Natural killer cell (primary cell): ENCODE measurements around the gene CTF1. TPM values are rescaled to one million over a fixed set of nuclear protein-coding genes. Genes with fewer than 3 reads are reported as not detected.

Experiments
- ATAC-seq, 3 donors: fragments of 150-1000 bp in 2 of 3; fragments of 200-7000 bp in 1 of 3; cut with Tn5 transposase; 1 replicate in 1 of 3; 2 replicates in 2 of 3; pipeline ENCODE4 v1.10.0; 2021; ENCODE audit warnings: mild to moderate bottlenecking in 2 of 3, moderate library complexity in 2 of 3
- DNase-seq, 2 donors: peaks; one replicate each; pipeline versions ENCODE4 v3.0.0 to v3.0.0-alpha.2; 2013 to 2021; ENCODE audit warnings: mixed read lengths in 1 of 2
- H3K27ac ChIP-seq: one replicate; pipeline ENCODE4 v1.5.1; 2013; ENCODE audit warnings: mild to moderate bottlenecking, low read length
- H3K27me3 ChIP-seq: one replicate; pipeline ENCODE4 v1.6.1; 2013; ENCODE audit warnings: low read length; ENCODE audit not compliant: control insufficient read depth, insufficient read depth
- H3K36me3 ChIP-seq: one replicate; pipeline ENCODE4 v1.6.1; 2013; ENCODE audit warnings: low read length; ENCODE audit not compliant: control insufficient read depth, insufficient read depth
- H3K4me1 ChIP-seq: one replicate; pipeline ENCODE4 v1.6.1; 2013; ENCODE audit warnings: low read length; ENCODE audit not compliant: control insufficient read depth, insufficient read depth
- H3K4me3 ChIP-seq: one replicate; pipeline ENCODE4 v1.5.1; 2013; ENCODE audit warnings: low read length
- H3K9me3 ChIP-seq: one replicate; pipeline ENCODE4 v1.6.1; 2013; ENCODE audit warnings: low read length; ENCODE audit not compliant: control insufficient read depth, insufficient read depth
- H3K27ac Mint-ChIP-seq, 2 donors: one replicate each; pipeline ENCODE4 v1.8.0; 2022; ENCODE audit warnings: mild to moderate bottlenecking in 2 of 2, mixed read lengths in 2 of 2, moderate library complexity in 1 of 2
- H3K27me3 Mint-ChIP-seq, 2 donors: one replicate each; pipeline ENCODE4 v1.8.0; 2022; ENCODE audit warnings: low read depth in 2 of 2, mixed read lengths in 2 of 2
- H3K36me3 Mint-ChIP-seq: one replicate; pipeline ENCODE4 v1.8.0; 2022; ENCODE audit warnings: mixed read lengths
- H3K4me1 Mint-ChIP-seq, 2 donors: one replicate each; pipeline ENCODE4 v1.8.0; 2022; ENCODE audit warnings: mixed read lengths in 2 of 2
- H3K4me3 Mint-ChIP-seq: one replicate; pipeline ENCODE4 v1.8.0; 2022; ENCODE audit warnings: mild to moderate bottlenecking, moderate library complexity, mixed read lengths
- H3K9me3 Mint-ChIP-seq, 2 donors: one replicate each; pipeline ENCODE4 v1.8.0; 2022; ENCODE audit warnings: mixed read lengths in 2 of 2
- CTCF ChIP-seq: fragments of 200-600 bp; IDR thresholded peaks from one replicate; pipeline ENCODE4 v1.8.0; 2022; ENCODE audit warnings: antibody characterized with exemption
- WGBS: methylation state at CpG from one replicate; pipeline ENCODE4 v1.1.7; 2013; ENCODE audit warnings: missing lambda C conversion rate; ENCODE audit not compliant: insufficient coverage; 5-methylcytosine and 5-hydroxymethylcytosine counted together
- intact Hi-C: fragments of 100-400 bp; cut with micrococcal nuclease; formaldehyde crosslinking; loops from one replicate; pipeline ENCODE4 v1.14.2; 2022
- total RNA-seq, 4 donors: library from RNA; stranded (reverse); fragments of 120-200 nt in 1 of 4; gene quantifications; one replicate each; pipeline versions ENCODE4 v1.2.3 to v1.2.4, GENCODE V29; 2013 to 2022

Gene CTF1
- total RNA-seq, 3 donors from 2014 or later (not counting 1 experiment from before 2014, with no cell fraction given), result 0.45 to 0.60 (median 0.47) TPM

GRCh38 chr16:30866031-30866430, 30.4 kb upstream of the CTF1 start:
- H3K36me3 ChIP-seq, result no peaks in the 10 kb centered on the region
- H3K4me3 Mint-ChIP-seq, result no peak overlapping the region
- H3K27me3 Mint-ChIP-seq, result no peaks in the 10 kb centered on the region
- intact Hi-C loops, result no loop called here
- H3K4me1 Mint-ChIP-seq, result no peaks in the 10 kb centered on the region
- no peaks in the 10 kb centered on the region for H3K9me3 ChIP-seq
- H3K4me1 ChIP-seq, result no peaks in the 10 kb centered on the region
- H3K27ac ChIP-seq, result no peak overlapping the region
- no peaks in the 10 kb centered on the region for H3K27me3 ChIP-seq
- no peaks in the 10 kb centered on the region for H3K9me3 Mint-ChIP-seq
- DNase-seq (no peak), ATAC-seq (no peak)
- TF ChIP-seq CTCF, result no peak
- no peak overlapping the region for H3K4me3 ChIP-seq
- 71% methylated on average over 6 of the region's 6 CpGs for WGBS
- no peak overlapping the region for H3K27ac Mint-ChIP-seq
- H3K36me3 Mint-ChIP-seq, result no peaks in the 10 kb centered on the region

DNA sequence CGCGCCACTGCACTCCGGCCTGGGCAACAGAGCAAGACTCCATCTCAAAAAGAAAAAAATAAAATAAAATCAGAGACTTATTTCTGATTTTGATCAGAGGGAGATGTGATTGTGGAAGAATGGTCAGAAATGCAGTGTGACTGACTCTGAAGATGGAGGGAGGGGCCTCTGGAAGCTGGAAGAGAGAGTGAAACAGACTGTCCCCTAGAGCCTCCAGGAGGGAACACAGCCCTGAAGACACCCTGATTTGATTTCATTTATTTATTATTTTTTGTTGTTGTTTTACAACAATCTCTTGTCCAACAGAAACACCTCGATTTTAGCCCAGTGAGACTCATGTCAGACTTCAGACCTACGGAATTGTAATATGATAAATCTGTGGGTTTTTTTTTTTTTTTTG, 28.7 kb upstream of the CTF1 start:
- Histone ChIP-seq H3K4me1 (peaks cover 7% of the 10 kb centered on the region), H3K4me3 (no peak overlapping the region), H3K36me3 (no peaks in the 10 kb centered on the region), H3K27me3 (no peaks in the 10 kb centered on the region), H3K27ac (no peak overlapping the region), H3K9me3 (no peaks in the 10 kb centered on the region)
- DNase-seq, result no peak
- Mint-ChIP-seq H3K4me3 (no peak overlapping the region), H3K4me1 (peaks cover 9 to 11% of the 10 kb centered on the region in 2 donors), H3K27me3 (no peaks in the 10 kb centered on the region), H3K36me3 (no peaks in the 10 kb centered on the region), H3K27ac (no peak overlapping the region), H3K9me3 (no peaks in the 10 kb centered on the region)
- intact Hi-C loops, result no loop called here
- no peak for ATAC-seq
- no peak for TF ChIP-seq CTCF
- WGBS, result 100% methylated on average over 2 of the region's 5 CpGs

DNA sequence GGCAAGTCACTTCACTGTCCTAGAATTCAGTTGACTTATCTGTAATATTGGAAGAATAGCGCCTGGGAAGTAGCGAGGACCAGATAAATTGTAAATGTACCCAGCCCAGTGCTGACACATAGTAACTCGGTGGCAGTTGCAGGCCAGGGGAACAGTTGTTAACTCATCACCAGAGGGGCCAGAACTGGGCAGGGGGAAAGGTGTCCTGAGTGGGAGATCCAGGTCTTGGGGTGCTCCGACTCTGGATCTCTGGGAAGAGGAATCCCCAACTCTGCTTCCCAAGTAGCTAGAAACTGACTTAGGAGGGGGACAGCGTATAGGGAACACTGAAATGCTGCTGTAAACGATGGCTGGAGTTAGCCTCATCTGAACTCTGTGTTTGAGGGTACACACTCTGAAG, 25.5 kb upstream of the CTF1 start:
- ATAC-seq, result no peak

More for the DNA sequence above, 25.5 kb upstream of the CTF1 start:
- peak overlapping the region in 1 of 2 donors; percentile 27 for H3K27ac Mint-ChIP-seq
- no peaks in the 10 kb centered on the region for H3K36me3 ChIP-seq
- peaks cover 22% of the 10 kb centered on the region for H3K4me1 ChIP-seq
- peaks cover 21 to 35% of the 10 kb centered on the region in 2 donors for H3K4me1 Mint-ChIP-seq
- TF ChIP-seq CTCF, result no peak
- H3K9me3 ChIP-seq, result no peaks in the 10 kb centered on the region
- H3K27me3 ChIP-seq, result no peaks in the 10 kb centered on the region
- WGBS, result 98% methylated on average over 6 of the region's 6 CpGs
- no peak for DNase-seq
- H3K4me3 Mint-ChIP-seq, result no peak overlapping the region
- H3K9me3 Mint-ChIP-seq, result no peaks in the 10 kb centered on the region
- H3K27ac ChIP-seq, result no peak overlapping the region
- no peaks in the 10 kb centered on the region for H3K36me3 Mint-ChIP-seq
- H3K4me3 ChIP-seq, result no peak overlapping the region
- no peaks in the 10 kb centered on the region for H3K27me3 Mint-ChIP-seq
- intact Hi-C loops, result no loop called here
